ENCODE measurements around the gene SURF6. TPM values are rescaled to one million over a fixed set of nuclear protein-coding genes. Genes with fewer than 3 reads are reported as not detected.

The SURF6 gene
- total RNA-seq, 1 experiment from 2014 or later, result 56.3 TPM

GRCh38 chr9:133282464-133283238 lies 53.3 kb downstream of the SURF6 start:
- no peak for DNase-seq
- H4K91ac ChIP-seq (ENCODE audit: insufficient read length, low read depth, low read length), result no peak overlapping the region
- no peaks in the 10 kb centered on the region; the same call in 1 of the 2 replicates for H3K27me3 ChIP-seq (ENCODE audit: insufficient read depth, low read length)
- H3K23me2 ChIP-seq (ENCODE audit: insufficient read length, low read depth, low read length, poor library complexity, severe bottlenecking), result no peaks in the 10 kb centered on the region
- H4K20me1 ChIP-seq (ENCODE audit: control insufficient read depth, insufficient read depth, insufficient read length), result no peaks in the 10 kb centered on the region
- H2BK15ac ChIP-seq (ENCODE audit: low read depth, low read length), result no peak overlapping the region
- peaks cover 31% of the 10 kb centered on the region for H3K27me3 Mint-ChIP-seq (ENCODE audit: low read depth)
- H3K9me3 Mint-ChIP-seq, result peaks cover 17 to 23% of the 10 kb centered on the region in 2 experiments; a peak in 4 of 5 replicates
- no peak overlapping the region for H3K23ac ChIP-seq (ENCODE audit: insufficient read length, low read depth, low read length)
- no peak overlapping the region for H4K5ac ChIP-seq (ENCODE audit: insufficient read length, low read depth, low read length)
- no peak overlapping the region for H3K14ac ChIP-seq (ENCODE audit: insufficient read depth, low read length)
- H3K79me1 ChIP-seq (ENCODE audit: insufficient read depth, low read depth, low read length, poor library complexity, severe bottlenecking), result no peaks in the 10 kb centered on the region
- no peak overlapping the region for H3K4me3 Mint-ChIP-seq
- no peak overlapping the region for H2BK12ac ChIP-seq (ENCODE audit: insufficient read length, low read depth, low read length)
- no peak overlapping the region for H3K27ac ChIP-seq (ENCODE audit: insufficient read length, low read depth, low read length)
- H2BK5ac ChIP-seq (ENCODE audit: insufficient read length, low read length), result no peak overlapping the region
- H2AFZ ChIP-seq (ENCODE audit: low read length), result no peak overlapping the region
- WGBS (ENCODE audit: extremely low coverage, insufficient read length, low lambda C conversion rate), result no CpG with 5 or more reads among the region's 7 CpGs
- no peak overlapping the region for H2BK20ac ChIP-seq (ENCODE audit: low read depth, low read length, poor library complexity, severe bottlenecking)
- no peak overlapping the region for H3K27ac Mint-ChIP-seq
- no peak overlapping the region for H3K9ac ChIP-seq (ENCODE audit: extremely low read depth, insufficient read length, low read length)
- no peaks in the 10 kb centered on the region for H3K4me1 ChIP-seq (ENCODE audit: insufficient read depth, low read length)
- no peak overlapping the region for H2BK120ac ChIP-seq (ENCODE audit: low read depth, low read length, poor library complexity, severe bottlenecking)
- no peak overlapping the region for H2AK5ac ChIP-seq (ENCODE audit: insufficient read length, low read length)
- H4K8ac ChIP-seq (replicated peaks; ENCODE audit: insufficient read length, low read depth, low read length), result no peak overlapping the region
- no peak overlapping the region for H3K4me2 ChIP-seq (ENCODE audit: insufficient read depth, insufficient read length, low read length)
- H3K9me3 ChIP-seq (ENCODE audit: control insufficient read depth, low read depth, low read length), result no peaks in the 10 kb centered on the region
- H3K4ac ChIP-seq (ENCODE audit: low read depth, low read length), result no peak overlapping the region
- H3K79me2 ChIP-seq (ENCODE audit: insufficient read depth, low read length), result no peaks in the 10 kb centered on the region
- H3K4me1 Mint-ChIP-seq, result peaks cover 0 to 3% of the 10 kb centered on the region in 2 experiments; a peak in 1 of 4 replicates
- no peak for TF ChIP-seq CTCF (conservative IDR thresholded peaks at IDR 0.05)
- H3K18ac ChIP-seq (ENCODE audit: insufficient read length, low read depth, low read length), result no peak overlapping the region
- H3T11ph ChIP-seq (ENCODE audit: low read length), result no peak overlapping the region
- H3K36me3 Mint-ChIP-seq (ENCODE audit: insufficient read depth in 1 of 3, low read depth in 3 of 3), result no peaks in the 10 kb centered on the region
- H3K56ac ChIP-seq (ENCODE audit: insufficient read length, low read depth, low read length), result no peak overlapping the region

All from H9 (cell line).